ENCODE results near the gene ITPK1.

DNA sequence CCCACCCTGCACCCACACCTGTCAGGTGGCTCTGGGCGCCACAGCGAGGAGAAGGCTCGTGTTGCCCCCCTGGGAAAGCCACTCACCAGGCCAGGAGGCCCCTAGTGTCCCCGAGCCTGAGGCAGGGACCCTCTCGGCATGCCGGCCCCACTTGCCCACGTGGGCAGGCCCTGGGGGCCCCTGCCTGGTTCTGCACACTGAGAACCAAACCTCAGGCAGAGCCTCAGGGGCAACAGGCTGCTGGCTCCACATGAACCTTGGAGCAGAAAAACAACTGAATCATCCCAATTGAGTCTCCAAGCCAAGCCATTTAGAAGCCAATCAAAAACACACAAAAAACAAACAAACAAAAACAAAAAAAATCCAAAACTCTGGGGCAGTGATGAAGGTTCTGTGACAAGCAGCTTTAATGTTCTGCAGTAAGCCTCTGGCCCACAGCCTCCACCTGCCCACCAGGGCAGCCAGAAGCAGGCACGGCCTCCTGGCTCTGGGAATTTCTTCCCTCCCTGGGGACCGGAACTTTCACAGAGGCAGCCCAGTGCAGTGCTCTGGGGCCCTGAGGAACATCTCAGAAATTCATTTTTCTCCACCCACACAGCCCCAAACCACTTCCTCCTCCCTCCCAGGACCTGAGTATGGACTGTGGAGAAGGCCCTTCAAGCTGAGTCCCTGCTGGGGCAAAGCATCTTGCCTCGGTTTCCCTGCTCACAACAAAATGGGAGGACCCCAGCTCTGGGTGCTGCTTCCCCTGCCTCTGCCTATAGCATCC lies 102.6 kb downstream of the ITPK1 start:
- no peak for TF ChIP-seq POLR2AphosphoS5 (IDR thresholded peaks at IDR 0.05)
- TF ChIP-seq, protein P1, sequence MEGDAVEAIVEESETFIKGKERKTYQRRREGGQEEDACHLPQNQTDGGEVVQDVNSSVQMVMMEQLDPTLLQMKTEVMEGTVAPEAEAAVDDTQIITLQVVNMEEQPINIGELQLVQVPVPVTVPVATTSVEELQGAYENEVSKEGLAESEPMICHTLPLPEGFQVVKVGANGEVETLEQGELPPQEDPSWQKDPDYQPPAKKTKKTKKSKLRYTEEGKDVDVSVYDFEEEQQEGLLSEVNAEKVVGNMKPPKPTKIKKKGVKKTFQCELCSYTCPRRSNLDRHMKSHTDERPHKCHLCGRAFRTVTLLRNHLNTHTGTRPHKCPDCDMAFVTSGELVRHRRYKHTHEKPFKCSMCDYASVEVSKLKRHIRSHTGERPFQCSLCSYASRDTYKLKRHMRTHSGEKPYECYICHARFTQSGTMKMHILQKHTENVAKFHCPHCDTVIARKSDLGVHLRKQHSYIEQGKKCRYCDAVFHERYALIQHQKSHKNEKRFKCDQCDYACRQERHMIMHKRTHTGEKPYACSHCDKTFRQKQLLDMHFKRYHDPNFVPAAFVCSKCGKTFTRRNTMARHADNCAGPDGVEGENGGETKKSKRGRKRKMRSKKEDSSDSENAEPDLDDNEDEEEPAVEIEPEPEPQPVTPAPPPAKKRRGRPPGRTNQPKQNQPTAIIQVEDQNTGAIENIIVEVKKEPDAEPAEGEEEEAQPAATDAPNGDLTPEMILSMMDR (IDR thresholded peaks at IDR 0.05), result no peak
- TF ChIP-seq POLR2A (IDR thresholded peaks at IDR 0.05), result no peak

All from breast epithelium (tissue), 3 donors.